ENCODE results near the gene NR2C2AP.
"Not testable (repeated sequence)": the region's sequence is repeated elsewhere in the genome, so short reads cannot be mapped to it uniquely, and the experiment has no call there.

Gene NR2C2AP

DNA sequence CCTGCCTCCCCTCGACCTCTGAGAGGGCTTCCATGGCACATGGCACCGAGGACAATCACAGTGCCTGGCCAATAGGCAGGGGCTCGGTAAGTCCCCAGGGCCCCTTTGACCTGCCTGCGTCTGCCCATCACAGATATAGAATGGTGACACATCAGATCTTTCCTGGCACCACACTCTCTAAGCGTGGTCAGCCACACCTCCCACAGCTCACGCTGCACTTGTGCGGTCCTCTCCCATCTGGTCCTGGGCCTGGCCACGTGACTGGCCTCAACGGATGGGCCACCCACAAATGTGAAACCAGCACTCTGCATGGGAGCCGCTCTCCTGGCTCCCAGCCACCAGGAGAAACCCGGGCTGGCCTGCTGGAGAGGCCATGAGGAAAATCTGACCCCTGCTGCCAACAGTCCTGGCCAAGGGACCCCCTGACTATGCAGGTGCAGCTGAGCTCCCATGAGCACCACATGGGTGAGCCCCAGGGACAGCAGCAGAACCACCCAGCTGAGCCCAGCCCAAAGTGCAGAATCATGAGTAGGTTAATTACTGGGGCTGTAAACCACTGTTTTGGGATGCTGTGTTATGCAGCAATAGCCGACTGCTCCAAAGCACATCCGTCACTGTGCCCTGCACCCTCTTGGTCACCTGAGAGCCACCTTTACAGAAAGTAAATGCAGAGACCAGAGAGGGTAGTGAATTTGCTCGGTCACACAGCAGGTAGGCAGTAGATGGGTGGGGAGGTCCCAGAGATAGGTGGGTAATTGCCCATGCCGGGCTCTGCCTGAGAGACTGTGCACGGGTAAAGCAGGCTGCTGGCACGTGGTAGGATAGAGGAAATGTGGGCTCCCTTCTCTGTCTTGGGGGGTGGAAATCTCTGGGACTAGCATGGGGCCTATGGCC is 23.4 kb downstream of the NR2C2AP start:
- no peak for DNase-seq

DNA sequence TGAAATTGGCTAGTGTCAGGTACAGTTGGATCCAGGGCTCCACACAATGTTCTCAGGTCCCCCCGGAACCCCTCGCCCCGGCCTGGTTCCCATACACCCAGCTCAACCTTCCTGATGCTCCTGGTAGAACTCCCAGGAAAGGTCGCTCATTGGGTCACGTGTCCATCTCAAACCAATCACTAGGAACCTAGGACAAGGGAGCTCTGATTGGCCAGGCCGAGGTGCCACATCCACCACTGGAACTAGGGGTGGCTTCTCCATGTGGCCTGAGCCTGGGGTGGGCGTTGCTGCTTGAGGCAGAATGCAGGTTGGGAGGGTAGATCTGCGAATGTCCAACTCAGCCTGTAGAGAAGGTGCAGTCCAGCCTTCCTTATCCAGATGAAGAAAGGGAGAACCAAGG is 26.3 kb downstream of the NR2C2AP start:
- no peak for DNase-seq

DNA sequence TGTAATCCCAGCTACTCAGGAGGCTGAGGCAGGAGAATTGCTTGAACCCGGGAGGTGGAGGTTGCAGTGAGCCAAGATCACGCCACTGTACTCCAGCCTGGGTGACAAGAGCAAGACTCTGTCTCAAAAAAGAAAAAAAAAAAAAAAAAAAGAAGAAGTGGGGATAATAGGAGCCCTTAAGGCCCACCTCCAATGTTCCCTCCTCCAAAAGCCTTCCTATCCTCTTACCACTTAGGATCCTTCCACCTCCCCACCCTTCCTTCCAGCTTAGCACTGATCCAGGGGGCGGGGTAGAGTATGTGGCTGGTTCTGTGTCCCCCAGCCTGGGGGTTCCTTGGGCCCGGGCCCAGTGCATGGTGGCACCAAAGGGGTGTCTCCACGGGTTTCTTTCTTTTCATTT is 30.0 kb downstream of the NR2C2AP start:
- not testable (repeated sequence) for DNase-seq

- DNase-seq = no peak
Measured at GRCh38 chr19:19171821-19172532, 31.2 kb downstream of the NR2C2AP start.

DNA sequence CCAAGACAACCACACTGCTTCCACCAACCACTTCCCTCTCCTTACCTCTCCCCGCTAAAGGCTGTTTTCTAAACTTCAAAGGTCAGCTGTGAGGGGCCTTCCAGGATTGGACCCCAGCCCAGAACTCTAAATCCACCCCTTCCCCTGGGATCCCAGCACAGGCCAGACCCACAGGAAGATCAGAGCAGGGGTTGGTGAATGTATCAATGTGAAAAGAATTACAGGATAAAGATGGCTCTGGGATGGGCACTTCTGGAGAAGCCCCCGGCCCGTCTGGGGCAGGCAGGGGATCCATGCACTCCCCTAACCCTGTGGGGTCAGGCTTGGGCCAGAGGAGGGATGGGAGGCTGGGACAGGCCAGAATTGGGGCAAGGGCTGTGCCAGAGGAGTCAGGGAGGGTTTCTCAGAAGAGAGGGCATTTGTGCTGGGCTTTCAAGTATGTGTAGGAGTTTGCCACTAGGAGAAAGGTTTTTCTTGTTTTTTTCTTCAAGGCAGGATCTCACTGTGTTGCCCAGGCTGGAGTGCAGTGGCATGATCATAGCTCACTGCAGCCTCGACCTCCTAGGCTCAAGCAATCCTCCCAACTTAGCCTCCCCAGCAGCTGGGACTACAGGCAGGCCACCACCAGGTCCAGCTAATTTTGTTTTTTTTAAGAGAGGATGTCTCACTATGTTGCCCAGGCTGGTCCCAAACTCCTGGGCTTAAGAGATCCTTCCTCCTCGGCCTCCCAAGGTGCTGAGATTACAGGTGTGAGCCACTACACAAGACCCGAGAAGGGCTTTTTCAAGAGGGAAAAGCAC is 32.1 kb downstream of the NR2C2AP start:
- no peak for DNase-seq

DNA sequence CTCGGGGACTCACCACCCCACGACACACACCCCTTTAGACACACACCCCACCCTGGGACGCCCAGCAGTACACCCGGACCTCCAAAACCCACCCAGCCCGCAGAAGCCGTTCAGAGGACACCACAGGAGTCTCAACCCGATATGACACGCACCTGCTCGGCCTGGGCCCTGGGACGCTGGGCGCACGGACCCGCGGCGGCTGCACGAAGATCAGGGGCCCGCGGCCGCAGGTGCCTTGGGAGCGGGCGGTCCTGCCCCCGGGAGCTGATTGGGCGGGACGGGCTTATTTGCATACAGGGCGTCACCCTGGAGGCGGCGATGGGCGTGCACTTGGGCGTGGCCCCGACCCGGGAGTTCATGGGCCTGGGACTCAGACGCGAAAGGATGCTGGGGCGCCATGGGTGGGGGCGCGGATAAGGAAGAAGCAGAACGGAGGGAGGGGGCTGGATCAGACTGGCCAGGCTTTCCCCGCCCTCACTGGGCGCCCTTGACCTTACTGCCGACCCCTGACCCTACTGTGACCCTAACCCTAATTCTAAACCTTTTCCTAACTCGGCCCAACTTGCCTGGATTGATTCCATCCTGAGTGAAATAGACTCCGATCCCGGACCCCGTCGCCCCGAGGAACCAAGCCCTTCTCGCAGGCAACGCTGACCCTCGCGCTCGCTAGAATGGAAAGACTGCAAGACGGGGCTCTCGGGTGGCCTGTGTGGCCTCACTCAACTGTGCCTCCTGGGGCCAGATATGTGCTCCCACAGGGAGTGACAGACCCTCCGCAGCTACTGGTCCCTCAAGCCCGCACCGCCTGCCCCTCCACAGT is 33.0 kb downstream of the NR2C2AP start, which contains the start of gene MEF2B:
TSS of gene MEF2B (minus strand) at position 211 of the 820 bp plus-strand sequence. CDS start 19,528 bp downstream, outside the sequence.
- peak; percentile 80 for DNase-seq

DNA sequence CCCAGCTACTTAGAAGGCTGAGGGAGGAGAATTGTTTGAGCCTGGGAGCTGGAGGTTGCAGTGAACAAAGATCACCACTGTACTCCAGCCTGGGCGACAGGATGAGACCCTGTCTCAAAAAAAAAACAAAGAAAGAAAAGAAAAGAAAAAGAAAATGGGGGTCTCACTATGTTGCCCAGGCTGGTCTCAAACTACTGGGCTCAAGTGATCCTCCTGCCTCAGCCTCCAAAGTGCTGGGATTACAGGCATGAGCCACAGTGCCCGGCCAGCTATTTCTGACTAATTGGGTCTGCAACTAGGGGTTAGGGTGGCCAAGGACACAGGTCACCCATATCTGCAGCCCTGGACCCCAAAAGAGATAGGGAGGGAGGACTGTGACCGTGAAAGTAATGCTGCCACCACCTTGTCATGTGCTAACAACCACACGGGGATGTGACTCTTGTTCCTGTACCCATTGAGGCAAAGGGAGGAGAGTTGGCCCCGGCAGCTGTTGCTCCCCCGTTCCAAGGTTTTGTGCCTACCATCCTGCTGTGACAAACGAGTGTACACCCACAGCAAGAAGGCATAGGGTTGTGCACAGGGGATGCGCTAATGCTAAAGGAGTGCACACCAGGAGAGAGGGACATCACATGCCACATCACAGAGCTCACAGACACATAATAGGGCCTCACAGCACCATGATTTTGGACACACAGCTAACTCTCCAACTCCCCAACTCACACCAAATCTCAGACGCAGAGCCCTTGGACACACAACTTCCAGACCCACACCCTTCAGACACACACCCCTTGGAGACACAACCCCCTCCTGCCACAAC is 33.8 kb downstream of the NR2C2AP start:
- no peak for DNase-seq

GRCh38 chr19:19167612-19168011 is 35.6 kb downstream of the NR2C2AP start:
- no peak for DNase-seq

- no peak for DNase-seq
Measured at GRCh38 chr19:19165396-19165795, 37.8 kb downstream of the NR2C2AP start.

- no peak for DNase-seq
Measured at GRCh38 chr19:19162495-19162894, 40.7 kb downstream of the NR2C2AP start.

- no peak for DNase-seq
Measured at GRCh38 chr19:19160461-19161035, 42.7 kb downstream of the NR2C2AP start.

DNA sequence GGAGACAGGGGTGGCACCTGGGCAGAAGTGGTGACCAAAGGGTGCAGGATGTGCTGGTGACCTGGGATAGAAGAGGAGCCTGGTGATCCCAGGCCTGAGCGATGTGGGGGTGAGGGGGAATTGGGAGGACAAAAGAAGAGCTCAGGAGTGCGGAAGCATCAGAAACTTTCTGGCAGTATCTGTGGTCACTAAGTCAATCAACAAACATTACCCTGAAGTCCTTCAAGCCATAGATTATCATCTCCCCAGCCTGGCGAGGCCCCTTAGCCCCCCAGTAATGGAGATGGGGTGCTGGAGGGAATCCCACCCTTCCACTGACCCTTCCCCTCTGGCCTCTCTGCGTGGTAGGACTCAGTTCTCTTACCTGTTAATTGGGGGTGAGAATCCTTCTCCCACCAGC is 43.7 kb downstream of the NR2C2AP start:
- DNase-seq = no peak

DNA sequence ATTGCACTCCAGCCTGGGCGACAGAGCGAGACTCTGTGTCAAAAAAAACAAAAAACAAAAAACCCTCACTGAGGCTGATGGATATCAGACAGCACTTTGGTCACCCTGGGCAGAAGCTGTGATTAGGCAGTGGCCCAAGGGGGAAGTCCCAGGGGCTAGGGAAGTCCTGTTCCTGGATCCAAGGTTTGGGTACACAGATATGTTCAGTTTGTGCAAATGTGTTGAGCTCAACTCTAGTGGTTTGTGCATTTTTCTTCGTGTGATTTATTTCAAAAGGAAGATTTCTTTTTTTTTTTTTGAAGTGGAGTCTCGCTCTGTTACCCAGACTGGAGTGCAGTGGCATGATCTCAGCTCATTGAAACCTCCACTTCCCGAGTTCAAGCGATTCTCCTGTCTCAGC is 45.4 kb downstream of the NR2C2AP start:
- DNase-seq = no peak

- no peak for DNase-seq
Measured at GRCh38 chr19:19155495-19156219, 47.6 kb downstream of the NR2C2AP start.

GRCh38 chr19:19154768-19155494 is 48.3 kb downstream of the NR2C2AP start:
- no peak for DNase-seq

DNA sequence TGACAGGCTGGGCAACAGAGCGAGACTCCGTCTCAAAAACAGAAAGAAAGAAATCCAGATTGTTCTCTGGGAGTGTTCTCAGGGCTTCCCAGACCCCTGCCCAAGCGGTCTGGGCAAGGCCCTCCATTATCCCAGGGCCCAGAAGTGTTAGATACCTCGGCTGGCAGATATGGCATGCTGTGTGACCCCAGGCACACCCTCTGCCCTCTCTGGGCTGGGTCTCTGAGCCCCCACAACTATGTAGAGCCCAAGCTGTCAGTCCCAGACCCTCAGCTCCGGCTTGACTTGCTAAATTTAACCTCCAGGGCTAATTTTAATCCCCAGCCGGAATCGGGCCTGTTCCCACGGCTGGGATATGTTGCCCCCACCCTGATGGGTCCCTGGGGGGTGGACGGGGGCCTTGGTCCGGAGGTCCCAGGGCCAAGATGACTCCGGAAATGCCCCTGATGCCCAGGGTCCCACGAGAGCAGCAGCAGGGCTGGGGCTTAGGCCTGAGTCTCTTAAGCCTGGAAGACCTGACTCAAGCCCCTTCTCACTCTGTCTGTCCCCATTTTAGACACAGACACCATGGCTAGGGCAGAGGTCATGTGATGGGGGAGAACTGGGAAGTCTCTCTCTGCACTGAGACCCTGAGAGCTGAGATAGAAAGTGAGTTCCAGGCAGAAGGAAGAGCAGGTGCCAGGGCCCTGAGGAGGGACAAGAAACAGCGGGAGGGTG is 50.4 kb downstream of the NR2C2AP start:
- DNase-seq = no peak

- no peak for DNase-seq
Measured at GRCh38 chr19:19151418-19151817, 51.8 kb downstream of the NR2C2AP start.
